Esophagus muscularis mucosa (tissue), 4 donors: Measurements from ENCODE around the gene PNMA6A.

ENCODE experiments used
- CTCF ChIP-seq, 3 experiments: fragments of 200-600 bp in 2 of 3; fragments of 450-650 bp in 1 of 3; sonication (generic) in 2 of 3; IDR thresholded peaks; one replicate each; pipeline ENCODE4 v1.5.1; 2017 to 2019; ENCODE audit warnings: antibody characterized with exemption in 3 of 3, mild to moderate bottlenecking in 2 of 3, moderate library complexity in 1 of 3
- EP300 ChIP-seq: sonication (generic); formaldehyde crosslinking; IDR thresholded peaks from one replicate; pipeline ENCODE4 v1.6.1; 2017; ENCODE audit warnings: antibody characterized with exemption
- POLR2A ChIP-seq: fragments of 450-650 bp; IDR thresholded peaks from one replicate; pipeline ENCODE4 v1.6.1; 2017; ENCODE audit warnings: antibody characterized with exemption, moderate library complexity, mild to moderate bottlenecking, low read depth
- POLR2AphosphoS5 ChIP-seq, 2 donors: sonication (generic); formaldehyde crosslinking; IDR thresholded peaks; one replicate each; pipeline ENCODE4 v1.6.1; 2017; ENCODE audit warnings: antibody characterized with exemption in 2 of 2

GRCh38 chrX:153029162-153029561 lies 43.1 kb upstream of the PNMA6A start:
- TF ChIP-seq POLR2A (no peak), CTCF (IDR thresholded peaks at IDR 0.05) (no peak), POLR2AphosphoS5 (IDR thresholded peaks at IDR 0.05) (no peak), EP300 (no peak)
